NCI-H510A treated with DMSO at 0.1 percent for 48 hours (cell line): ENCODE data around the gene ARRDC3.
"Not testable (repeated sequence)": the region's sequence is repeated elsewhere in the genome, so short reads cannot be mapped to it uniquely, and the experiment has no call there.

ENCODE experiments used
- DNase-seq: peaks from one replicate; lab custom pipeline; 2025; lab: John Stamatoyannopoulos, UW

The ARRDC3 gene

GRCh38 chr5:91383027-91383955, at the start of gene ARRDC3:
Gene ARRDC3 (minus strand): TSS chr5:91383317. CDS start chr5:91383092, 225 bp downstream.
- DNase-seq = peak; percentile 90

- DNase-seq = no peak
These were observed 47.8 kb upstream of the ARRDC3 start for GRCh38 chr5:91430949-91431348.

GRCh38 chr5:91424638-91425436, 41.7 kb upstream of the ARRDC3 start:
- no peak for DNase-seq

- DNase-seq = no peak
These were observed 40.8 kb upstream of the ARRDC3 start for GRCh38 chr5:91423871-91424270.

GRCh38 chr5:91420879-91421278, 37.8 kb upstream of the ARRDC3 start:
- DNase-seq = no peak

- DNase-seq = peak; percentile 45
These were observed 36.7 kb upstream of the ARRDC3 start for GRCh38 chr5:91419571-91420537.

- no peak for DNase-seq
These were observed 36.0 kb upstream of the ARRDC3 start for GRCh38 chr5:91419136-91419535.

GRCh38 chr5:91418158-91418557, 35.0 kb upstream of the ARRDC3 start:
- no peak for DNase-seq

GRCh38 chr5:91417219-91417618, 34.1 kb upstream of the ARRDC3 start:
- no peak for DNase-seq

GRCh38 chr5:91416491-91416890, 33.4 kb upstream of the ARRDC3 start:
- no peak for DNase-seq

GRCh38 chr5:91409304-91409703, 26.2 kb upstream of the ARRDC3 start:
- no peak for DNase-seq

- no peak for DNase-seq
These were observed 25.6 kb upstream of the ARRDC3 start for GRCh38 chr5:91408710-91409109.

- no peak for DNase-seq
These were observed 24.1 kb upstream of the ARRDC3 start for GRCh38 chr5:91407204-91407603.

- no peak for DNase-seq
These were observed 20.3 kb upstream of the ARRDC3 start for GRCh38 chr5:91403438-91403837.

GRCh38 chr5:91401175-91401574, 18.1 kb upstream of the ARRDC3 start:
- no peak for DNase-seq

GRCh38 chr5:91397791-91398190, 14.7 kb upstream of the ARRDC3 start:
- no peak for DNase-seq

GRCh38 chr5:91390268-91390667, 7.2 kb upstream of the ARRDC3 start:
- DNase-seq = no peak

- not testable (repeated sequence) for DNase-seq
These were observed 6.4 kb upstream of the ARRDC3 start for GRCh38 chr5:91389555-91389954.

- DNase-seq = no peak
These were observed 5.2 kb upstream of the ARRDC3 start for GRCh38 chr5:91388362-91388761.

- DNase-seq = no peak
These were observed 3.0 kb upstream of the ARRDC3 start for GRCh38 chr5:91386120-91386519.

GRCh38 chr5:91385596-91385995, 2.5 kb upstream of the ARRDC3 start:
- not testable (repeated sequence) for DNase-seq
